Lower lobe of right lung (tissue), 2 donors: ENCODE data around the gene SUPT5H. TPM values are rescaled to one million over a fixed set of nuclear protein-coding genes. Genes with fewer than 3 reads are reported as not detected.
A peak's percentile ranks its signal among the peaks of the same experiment; 100 is the strongest.

ENCODE experiments used
- ATAC-seq, 2 donors: fragments of 200-7000 bp; cut with Tn5 transposase; one replicate each; pipeline ENCODE4 v1.9.1; 2020 to 2022; ENCODE audit warnings: mild to moderate bottlenecking in 2 of 2, moderate library complexity in 2 of 2
- DNase-seq: peaks from one replicate; pipeline ENCODE4 v3.0.0-alpha.2; 2020
- H3K27ac ChIP-seq: fragments of 200-600 bp; one replicate; pipeline ENCODE4 v1.8.0; 2022
- H3K27me3 ChIP-seq: fragments of 200-600 bp; one replicate; pipeline ENCODE4 v1.8.0; 2022; ENCODE audit warnings: low read depth
- H3K36me3 ChIP-seq: fragments of 200-600 bp; one replicate; pipeline ENCODE4 v1.8.0; 2022; ENCODE audit warnings: mild to moderate bottlenecking
- H3K4me1 ChIP-seq: fragments of 200-600 bp; one replicate; pipeline ENCODE4 v1.8.0; 2022
- H3K4me3 ChIP-seq: fragments of 200-600 bp; one replicate; pipeline ENCODE4 v1.8.0; 2022; ENCODE audit warnings: mild to moderate bottlenecking
- H3K9me3 ChIP-seq: fragments of 200-600 bp; one replicate; pipeline ENCODE4 v1.8.0; 2022
- CTCF ChIP-seq: fragments of 200-600 bp; IDR thresholded peaks from one replicate; pipeline ENCODE4 v1.8.0; 2022; ENCODE audit warnings: antibody characterized with exemption, mild to moderate bottlenecking
- intact Hi-C: fragments of 100-400 bp; cut with DNase I; formaldehyde crosslinking; loops from one replicate; pipeline ENCODE4 v1.11.0; 2022
- total RNA-seq: library from RNA; stranded (reverse); fragmentation: NEBNext Ultra II Directional; extraction: Animal tissue kit (Norgen Biotek cat#: 25700); gene quantifications from one replicate; pipeline ENCODE4 v1.2.1, GENCODE V29; 2021
- donor health status: DM: no; HTN: yes; CAD: no; lungs with severe emphysema.

SUPT5H gene
- total RNA-seq, 1 donor from 2014 or later, result 108 TPM

GRCh38 chr19:39497701-39497995, 52.3 kb downstream of the SUPT5H start:
- Histone ChIP-seq H3K9me3 (no peaks in the 10 kb centered on the region), H3K4me3 (no peak overlapping the region), H3K4me1 (peaks cover 19% of the 10 kb centered on the region), H3K27me3 (peaks cover 63% of the 10 kb centered on the region), H3K27ac (no peak overlapping the region), H3K36me3 (no peaks in the 10 kb centered on the region)
- ATAC-seq (no peak), DNase-seq (no peak)
- intact Hi-C loops, result no loop called here
- no peak for TF ChIP-seq CTCF

GRCh38 chr19:39497996-39498797, 52.8 kb downstream of the SUPT5H start:
- DNase-seq, result no peak
- Histone ChIP-seq H3K27me3 (peaks cover 64% of the 10 kb centered on the region), H3K4me3 (no peak overlapping the region)

GRCh38 chr19:39498798-39499642, 53.6 kb downstream of the SUPT5H start, which contains the start of gene DLL3:
DLL3 (plus strand) TSS chr19:39498947; CDS start chr19:39498975, 28 bp downstream.
- no peak within 1 kb of the TSS for H3K4me3 ChIP-seq
- intact Hi-C loops, result no loop called here
- TF ChIP-seq CTCF, result no peak
- no peaks in the 10 kb centered on the region for H3K36me3 ChIP-seq
- peaks cover 71% of the 10 kb centered on the region for H3K27me3 ChIP-seq
- H3K4me1 ChIP-seq, result peaks cover 19% of the 10 kb centered on the region
- ATAC-seq, result no peak
- no peaks in the 10 kb centered on the region for H3K9me3 ChIP-seq
- no peak for DNase-seq
- no peak within 1 kb of the TSS for H3K27ac ChIP-seq

More at GRCh38 chr19:39497996-39498797, 52.8 kb downstream of the SUPT5H start:
- ATAC-seq, result peak in 1 of 2 donors; percentile 8
- Histone ChIP-seq H3K9me3 (no peaks in the 10 kb centered on the region), H3K36me3 (no peaks in the 10 kb centered on the region), H3K27ac (no peak overlapping the region), H3K4me1 (peaks cover 19% of the 10 kb centered on the region)
- TF ChIP-seq CTCF, result peak; percentile 16
- intact Hi-C loops, result no loop called here

- Histone ChIP-seq H3K27me3 (peaks cover 80% of the 10 kb centered on the region), H3K4me3 (no peak overlapping the region), H3K9me3 (no peaks in the 10 kb centered on the region), H3K36me3 (no peaks in the 10 kb centered on the region), H3K4me1 (peaks cover 19% of the 10 kb centered on the region), H3K27ac (no peak overlapping the region)
- ATAC-seq (no peak), DNase-seq (no peak)
- intact Hi-C loops, result no loop called here
- TF ChIP-seq CTCF, result no peak
Measured at GRCh38 chr19:39499932-39500331, 54.5 kb downstream of the SUPT5H start.

- Histone ChIP-seq H3K4me3 (no peak overlapping the region), H3K9me3 (no peaks in the 10 kb centered on the region), H3K27me3 (peaks cover 86% of the 10 kb centered on the region), H3K27ac (no peak overlapping the region), H3K4me1 (peaks cover 19% of the 10 kb centered on the region), H3K36me3 (no peaks in the 10 kb centered on the region)
- ATAC-seq (no peak), DNase-seq (no peak)
- intact Hi-C loops, result no loop called here
- TF ChIP-seq CTCF, result no peak
Measured at GRCh38 chr19:39500543-39500942, 55.2 kb downstream of the SUPT5H start.
